ENCODE measurements around the gene DGKZ. TPM values are rescaled to one million over a fixed set of nuclear protein-coding genes. Genes with fewer than 3 reads are reported as not detected.
A peak's percentile ranks its signal among the peaks of the same experiment; 100 is the strongest.

The DGKZ gene
- total RNA-seq, 1 donor from 2014 or later = 103 TPM

- DNase-seq (ENCODE audit: low read depth) = no peak
Measured at GRCh38 chr11:46327829-46328228, 19.4 kb upstream of the DGKZ start.

DNA sequence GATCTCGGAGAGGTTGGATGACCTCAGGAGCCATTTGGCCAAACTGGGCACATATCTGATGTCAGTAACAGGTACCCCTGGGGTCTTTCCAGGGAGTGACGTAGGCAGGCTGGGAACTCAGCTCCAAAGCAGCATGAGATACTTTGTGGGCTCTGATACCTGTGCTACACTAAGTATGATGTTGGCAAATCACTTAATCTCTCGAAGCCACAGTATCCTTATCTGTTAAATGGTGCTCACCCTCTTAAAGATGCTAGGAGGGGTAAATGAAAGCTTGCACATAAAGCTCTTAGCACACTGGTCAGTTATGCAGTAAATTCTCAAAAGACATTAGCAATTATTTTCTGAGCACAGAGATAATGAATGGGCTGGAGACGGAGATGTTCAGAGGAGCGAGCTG, 17.1 kb upstream of the DGKZ start:
- DNase-seq (ENCODE audit: low read depth) = no peak

- DNase-seq (ENCODE audit: low read depth) = peak; percentile 37
Measured at GRCh38 chr11:46330563-46331281, 16.5 kb upstream of the DGKZ start.

- DNase-seq (ENCODE audit: low read depth) = no peak
Measured at GRCh38 chr11:46331282-46331984, 15.8 kb upstream of the DGKZ start.

GRCh38 chr11:46332093-46332567, 15.1 kb upstream of the DGKZ start:
- no peak for DNase-seq (ENCODE audit: low read depth)

- no peak for DNase-seq (ENCODE audit: low read depth)
Measured at GRCh38 chr11:46332568-46333393, 14.5 kb upstream of the DGKZ start.

GRCh38 chr11:46333394-46333947, 13.8 kb upstream of the DGKZ start:
- DNase-seq (ENCODE audit: low read depth) = no peak

DNA sequence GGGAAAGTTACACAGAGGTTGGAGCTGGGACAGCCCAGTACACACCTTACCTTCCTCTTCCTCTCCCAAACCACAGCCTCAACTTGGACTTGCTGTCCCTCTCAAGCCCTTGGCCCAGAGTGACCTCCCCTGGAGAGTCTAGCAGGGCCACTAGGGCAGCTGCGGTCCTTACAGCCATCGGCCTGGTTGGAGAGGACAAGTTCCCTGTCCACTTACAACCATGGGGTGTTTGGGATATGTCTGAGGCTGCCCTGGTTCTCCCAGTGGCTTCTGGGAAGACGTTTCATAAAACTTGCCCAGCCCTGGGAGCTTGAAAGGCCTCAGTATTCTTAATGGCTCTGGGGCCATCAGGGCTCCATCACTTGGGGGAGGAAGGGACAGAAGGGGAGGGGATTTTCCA, 13.1 kb upstream of the DGKZ start:
- no peak for DNase-seq (ENCODE audit: low read depth)

DNA sequence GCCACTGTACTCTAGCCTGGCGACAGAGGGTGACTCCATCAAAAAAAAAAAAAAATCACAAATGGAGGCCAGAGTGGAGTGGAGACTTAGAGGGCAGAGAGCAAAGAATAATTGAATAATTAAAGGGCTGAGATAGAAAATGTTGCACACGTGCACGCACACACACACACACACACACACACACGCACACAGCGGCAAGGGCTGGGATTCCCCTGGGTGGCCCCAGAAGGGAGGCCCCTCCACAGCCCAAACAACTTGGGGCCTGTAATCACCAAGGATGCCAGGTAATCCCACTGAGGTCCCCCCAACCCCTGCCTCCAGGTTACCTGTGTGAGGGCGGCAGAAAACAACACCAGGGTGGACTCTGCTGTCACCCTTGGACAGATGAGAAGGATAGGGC, 12.0 kb upstream of the DGKZ start:
- no peak for DNase-seq (ENCODE audit: low read depth)

DNA sequence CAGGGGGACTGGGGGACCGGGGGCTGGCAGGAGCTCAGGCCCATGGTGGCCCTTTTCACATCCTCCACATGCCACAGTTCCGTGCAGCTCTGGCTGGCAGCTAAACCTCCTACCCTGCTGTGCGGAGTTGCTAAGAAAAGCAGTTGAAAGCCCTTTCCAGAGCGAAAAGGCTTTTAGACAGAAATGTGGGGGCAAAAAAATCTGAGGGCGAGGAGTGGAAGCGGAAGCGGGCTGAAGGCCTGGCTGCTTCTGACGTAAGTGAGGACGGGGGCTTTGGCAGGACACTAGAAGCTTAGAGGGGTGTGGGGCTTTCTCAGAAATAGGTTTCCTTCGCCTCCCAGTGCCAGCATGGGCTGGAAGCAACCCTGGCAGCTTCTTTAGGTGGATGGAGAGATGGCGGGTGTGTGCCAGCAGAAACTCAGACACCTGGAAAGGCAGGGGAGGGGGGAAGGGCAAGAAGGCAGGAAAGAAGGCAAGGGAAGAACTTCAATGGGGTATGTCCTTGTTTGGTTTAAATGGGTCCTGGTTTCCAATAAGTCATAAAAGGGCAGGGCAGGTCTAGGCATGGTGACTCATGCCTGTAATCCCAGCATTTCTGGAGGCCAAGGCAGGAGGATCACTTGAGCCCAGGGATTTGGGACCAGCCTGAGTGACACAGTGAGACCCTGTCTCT, 11.2 kb upstream of the DGKZ start:
- DNase-seq (ENCODE audit: low read depth) = no peak

DNA sequence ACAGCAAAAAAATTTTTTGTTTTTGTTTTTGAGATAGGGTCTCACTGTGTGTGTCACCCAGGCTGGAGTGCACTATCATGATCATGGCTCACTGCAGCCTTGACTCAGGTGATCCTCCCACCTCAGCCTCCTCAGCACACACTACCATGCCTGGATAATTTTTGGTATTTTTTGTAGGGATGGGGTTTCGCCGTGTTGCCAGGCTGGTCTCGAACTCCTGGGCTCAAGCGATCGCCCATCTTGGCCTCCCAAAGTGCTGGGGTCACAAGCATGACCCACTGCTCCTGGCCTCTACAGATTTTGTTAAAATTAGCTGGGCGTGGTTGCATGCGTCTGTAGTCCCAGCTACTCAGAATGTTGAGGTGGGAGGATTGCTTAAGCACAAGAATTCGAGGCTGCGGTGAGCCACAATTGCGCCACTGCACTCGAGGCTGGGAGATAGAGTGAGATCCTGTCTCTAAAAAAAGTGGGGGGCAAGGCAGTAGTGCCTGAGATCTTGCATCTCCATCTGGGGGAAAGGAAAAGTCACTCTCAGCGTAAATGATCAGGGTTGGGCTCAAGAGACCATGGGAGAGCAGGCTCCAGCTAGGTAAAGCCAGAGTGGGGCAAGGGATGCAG, 10.6 kb upstream of the DGKZ start:
- peak; percentile 50 for DNase-seq (ENCODE audit: low read depth)

DNA sequence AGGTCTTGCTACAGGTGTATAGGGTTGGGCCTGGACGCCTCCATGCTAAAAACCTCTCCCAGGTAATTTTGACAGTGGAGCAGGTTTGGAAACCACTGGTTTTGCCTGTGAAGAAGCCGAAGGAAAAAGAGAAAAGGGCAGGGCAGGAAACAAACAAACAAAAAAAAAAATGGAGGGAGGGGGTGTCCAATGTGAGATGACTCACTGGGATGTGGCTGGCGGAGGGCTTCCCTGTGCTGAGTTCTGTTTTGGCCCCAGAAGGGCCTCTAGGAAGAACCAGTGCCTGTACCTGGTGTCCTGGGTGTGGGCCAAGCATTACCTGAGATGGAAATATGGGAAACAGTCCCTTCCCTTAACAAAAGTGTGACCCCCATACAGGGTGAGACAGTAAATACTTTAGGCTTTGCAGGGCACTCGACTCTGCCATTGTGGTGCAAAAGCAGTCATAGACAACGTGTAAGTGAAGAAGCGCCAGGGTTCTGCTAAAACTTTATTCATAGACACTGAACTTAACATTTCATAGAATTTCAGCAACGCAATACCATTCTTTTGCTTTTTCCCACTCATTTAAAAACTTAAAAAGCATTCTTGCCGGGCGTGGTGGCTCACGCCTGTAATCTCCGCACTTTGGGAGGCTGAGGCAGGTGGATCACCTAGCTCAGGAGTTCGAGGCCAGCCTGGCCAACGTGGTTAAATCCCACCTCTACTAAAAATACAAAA, 9.5 kb upstream of the DGKZ start:
- no peak for DNase-seq (ENCODE audit: low read depth)

- DNase-seq (ENCODE audit: low read depth) = no peak
Measured at GRCh38 chr11:46338636-46338987, 8.7 kb upstream of the DGKZ start.

- DNase-seq (ENCODE audit: low read depth) = peak; percentile 85
Measured at GRCh38 chr11:46338988-46339666, 8.1 kb upstream of the DGKZ start.

- no peak for DNase-seq (ENCODE audit: low read depth)
Measured at GRCh38 chr11:46339816-46340215, 7.4 kb upstream of the DGKZ start.

DNA sequence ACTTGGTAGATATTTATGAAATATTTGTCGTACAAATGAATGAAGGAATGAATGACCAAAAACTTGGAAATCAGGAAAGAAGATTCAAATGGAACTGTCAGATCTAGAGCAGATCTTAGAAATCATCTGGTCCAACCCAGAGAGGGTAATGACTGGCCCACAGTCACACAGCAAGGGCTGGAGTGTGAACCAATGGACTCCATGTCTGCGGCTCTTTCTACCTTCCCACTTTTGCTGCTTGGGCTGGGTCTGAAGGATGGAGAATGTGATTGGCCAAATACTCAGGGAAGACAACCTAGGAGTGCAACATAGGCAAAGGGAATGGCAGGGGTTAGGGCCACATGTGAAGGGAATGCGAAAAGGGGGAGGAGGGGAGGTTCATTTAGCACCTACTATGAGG, 5.8 kb upstream of the DGKZ start:
- no peak for DNase-seq (ENCODE audit: low read depth)

- DNase-seq (ENCODE audit: low read depth) = no peak
Measured at GRCh38 chr11:46342239-46342638, 5.0 kb upstream of the DGKZ start.

DNA sequence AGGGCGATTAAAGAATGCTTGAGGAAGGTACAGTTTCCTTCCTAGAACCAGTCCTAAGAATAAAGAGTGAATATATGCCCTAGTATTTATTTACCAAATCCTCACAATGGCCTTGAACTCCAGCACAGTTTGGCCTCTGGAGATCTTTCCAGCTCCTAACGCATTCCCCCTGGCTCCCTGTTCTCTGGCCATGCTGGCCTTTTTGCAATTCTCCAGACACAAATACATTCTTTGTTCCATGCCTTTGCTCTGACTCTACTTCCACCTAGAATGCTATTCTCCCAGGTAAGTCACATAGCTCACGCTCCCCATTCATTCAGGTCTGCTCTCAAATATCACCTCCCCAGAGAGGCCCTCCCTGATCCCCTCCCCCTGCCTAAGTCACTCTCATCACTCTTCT, 3.7 kb upstream of the DGKZ start:
- no peak for DNase-seq (ENCODE audit: low read depth)

GRCh38 chr11:46345131-46345597, 2.1 kb upstream of the DGKZ start:
- DNase-seq (ENCODE audit: low read depth) = no peak

Measured in myocyte (in vitro differentiated cells).